Measurements from ENCODE around the gene CACNA1D. TPM values are rescaled to one million over a fixed set of nuclear protein-coding genes. Genes with fewer than 3 reads are reported as not detected.

Gene CACNA1D
- total RNA-seq, 1 donor from 2014 or later: 5.6 TPM

DNA sequence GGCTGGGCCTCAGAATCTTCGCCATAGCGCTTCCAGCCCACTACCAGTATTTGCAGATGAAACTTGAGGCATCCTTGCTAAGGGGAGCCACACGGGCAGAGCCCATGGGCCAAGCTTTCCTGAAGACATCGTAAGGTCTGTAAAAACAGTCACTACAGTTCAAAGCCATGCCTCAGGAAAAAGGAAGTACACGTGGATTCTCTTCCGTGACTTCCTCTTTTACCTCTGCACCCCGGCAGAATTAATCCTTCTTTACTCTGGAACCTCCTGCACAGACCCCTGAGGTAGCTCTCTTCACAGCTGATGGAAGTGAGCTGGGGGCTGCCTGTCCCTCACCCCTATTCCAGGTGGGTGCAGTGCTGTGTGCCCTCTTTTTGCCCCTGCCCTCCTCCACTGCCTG lies 222.6 kb downstream of the CACNA1D start:
- DNase-seq: no peak

GRCh38 chr3:53718462-53718861 lies 224.1 kb downstream of the CACNA1D start:
- no peak for DNase-seq

GRCh38 chr3:53719796-53720195 lies 225.4 kb downstream of the CACNA1D start:
- no peak for DNase-seq

DNA sequence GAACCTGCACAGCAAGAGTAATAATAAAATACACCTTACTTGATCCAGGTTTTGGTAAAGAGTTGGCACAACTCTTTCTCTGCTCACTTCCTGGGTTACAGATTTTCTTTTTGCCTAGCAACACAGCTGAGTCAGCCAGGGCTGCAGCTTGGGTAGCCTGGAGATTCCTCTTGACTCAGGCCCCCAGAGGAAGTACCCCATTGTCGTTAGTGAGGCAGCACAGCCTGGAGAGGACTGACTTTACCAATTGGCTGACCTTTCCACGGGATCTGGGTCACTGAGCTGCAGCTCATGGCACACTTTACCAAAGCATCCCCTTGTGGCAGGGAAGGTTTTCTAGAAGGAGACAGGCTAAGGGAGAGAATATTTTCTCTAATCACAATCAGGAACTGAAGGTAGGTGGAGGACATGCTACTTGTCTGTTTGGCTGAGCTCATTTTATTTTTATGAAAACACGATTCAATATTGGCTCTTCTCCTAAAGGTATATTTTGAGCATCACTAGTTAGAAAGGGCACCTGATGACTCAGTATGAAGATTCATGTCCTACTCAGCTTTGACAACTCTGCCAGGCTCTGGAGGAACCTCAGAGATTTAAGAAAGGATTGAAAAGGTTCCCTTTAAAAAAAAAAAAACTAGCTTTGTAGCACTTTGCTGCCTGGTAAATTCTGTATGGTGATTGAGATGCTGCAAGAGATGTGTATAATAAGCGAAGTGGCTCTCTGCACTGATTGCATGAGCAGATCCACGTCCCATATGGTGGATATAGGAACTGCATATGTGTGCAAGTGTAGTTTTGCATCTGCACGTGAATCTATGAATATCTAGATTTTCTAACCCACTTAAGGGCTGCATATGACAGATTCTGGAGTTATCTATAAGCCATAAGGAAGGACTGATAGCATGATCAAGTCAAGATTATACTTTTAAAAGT lies 227.0 kb downstream of the CACNA1D start:
- DNase-seq: no peak

DNA sequence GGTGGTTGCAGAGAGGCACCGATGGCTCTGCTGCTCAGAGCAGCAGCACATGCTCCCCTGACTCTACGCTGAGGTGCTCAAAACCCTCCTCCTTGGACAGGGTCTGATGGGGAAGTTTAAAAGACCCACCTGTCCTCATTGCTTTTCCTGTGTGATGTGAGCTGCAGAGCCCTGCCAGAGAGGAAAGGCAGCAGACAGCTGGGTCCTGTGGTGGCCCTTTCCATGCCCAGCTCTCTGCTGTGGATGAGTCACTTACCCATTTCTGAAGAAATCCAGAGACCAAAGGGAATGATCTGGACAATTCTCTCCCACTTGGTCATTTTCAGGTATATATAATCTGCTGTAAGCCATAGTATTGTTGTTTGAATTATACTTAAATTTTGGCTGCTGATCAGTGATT lies 230.2 kb downstream of the CACNA1D start:
- DNase-seq: no peak

- DNase-seq: no peak
Observed at GRCh38 chr3:53725387-53725995, 231.1 kb downstream of the CACNA1D start.

- no peak for DNase-seq
Observed at GRCh38 chr3:53726643-53727042, 232.2 kb downstream of the CACNA1D start.

GRCh38 chr3:53728606-53729005 lies 234.2 kb downstream of the CACNA1D start:
- no peak for DNase-seq

DNA sequence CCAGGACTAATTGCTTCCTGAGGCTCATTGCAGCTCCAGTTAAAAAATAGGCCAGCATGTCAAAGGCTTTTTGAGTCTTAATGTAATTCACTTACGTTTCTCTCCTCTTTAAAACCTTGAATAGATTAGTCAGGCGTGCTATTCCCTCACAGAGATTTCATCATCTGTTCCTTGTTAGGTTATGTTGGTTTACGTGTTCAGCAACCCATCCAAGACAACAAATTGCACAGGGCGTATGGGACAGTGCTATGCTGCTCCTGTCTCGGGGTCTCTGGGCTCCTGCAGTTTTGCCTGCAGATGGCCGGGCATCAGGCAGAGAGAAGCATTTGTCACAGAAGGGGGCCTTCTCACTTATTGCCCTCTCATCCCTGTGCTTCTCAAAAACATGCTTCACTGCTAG lies 234.7 kb downstream of the CACNA1D start:
- no peak for DNase-seq

DNA sequence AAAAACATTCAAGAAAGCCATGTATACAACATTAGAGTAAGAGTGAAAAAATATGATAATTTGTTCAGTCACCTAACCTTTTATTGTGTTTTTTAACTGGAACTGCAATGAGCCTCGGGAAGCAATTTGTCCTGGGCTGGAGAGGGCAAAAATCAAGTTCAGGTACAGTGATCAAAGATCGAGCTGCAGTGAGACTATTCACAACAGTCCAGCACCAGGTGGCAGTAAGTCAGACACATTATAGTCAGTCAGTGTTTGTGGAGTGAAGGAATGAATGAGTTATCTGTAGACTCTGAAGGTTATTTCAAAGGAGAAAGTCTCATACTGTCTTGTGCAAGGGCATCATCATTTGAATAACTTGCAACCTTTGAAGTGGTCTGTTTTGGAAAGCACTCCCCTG lies 235.2 kb downstream of the CACNA1D start:
- no peak for DNase-seq

- DNase-seq: peak; percentile 13
Observed at GRCh38 chr3:53730576-53730975, 236.2 kb downstream of the CACNA1D start.

- no peak for DNase-seq
Observed at GRCh38 chr3:53731934-53732624, 237.7 kb downstream of the CACNA1D start.

GRCh38 chr3:53733446-53733845 lies 239.0 kb downstream of the CACNA1D start:
- DNase-seq: no peak

DNA sequence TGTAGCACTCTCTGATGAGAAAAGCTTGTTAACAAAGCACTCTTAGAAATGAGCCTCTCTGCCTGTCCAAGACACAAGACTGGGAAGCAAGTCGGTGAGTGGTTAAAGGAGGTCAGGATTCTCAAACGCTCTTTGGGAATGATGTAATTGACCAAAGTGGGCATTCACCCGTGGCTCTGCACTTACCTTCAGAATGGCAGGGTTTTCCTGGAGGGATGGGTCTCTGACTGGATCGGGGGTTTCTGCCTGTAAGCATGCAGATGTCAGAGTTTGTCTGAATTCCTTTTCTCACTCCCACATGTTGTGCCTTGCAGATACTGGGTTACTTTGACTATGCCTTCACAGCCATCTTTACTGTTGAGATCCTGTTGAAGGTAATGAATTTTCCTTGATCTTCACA lies 245.6 kb downstream of the CACNA1D start:
- no peak for DNase-seq

DNA sequence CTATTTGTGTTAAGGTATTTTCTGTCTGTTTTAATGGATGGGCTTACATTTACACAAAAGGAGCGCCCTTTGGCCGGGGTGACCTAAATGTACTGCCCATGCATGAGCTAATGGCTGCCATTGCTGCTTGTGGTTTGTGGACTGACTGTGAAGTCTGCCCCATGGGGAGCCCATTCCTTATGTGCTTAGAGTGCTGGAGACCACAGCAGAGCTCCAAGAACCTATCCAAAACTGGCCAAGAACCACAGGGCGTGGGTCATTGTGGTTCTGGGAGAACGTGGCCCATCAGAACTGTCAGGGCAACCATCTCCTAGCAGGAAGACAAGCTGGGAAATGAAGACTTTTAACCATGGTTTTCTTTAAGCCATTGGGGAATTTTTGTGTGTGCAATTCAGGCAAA lies 246.5 kb downstream of the CACNA1D start:
- DNase-seq: no peak

- no peak for DNase-seq
Observed at GRCh38 chr3:53744351-53744750, 249.9 kb downstream of the CACNA1D start.

GRCh38 chr3:53747559-53747958 lies 253.1 kb downstream of the CACNA1D start:
- DNase-seq: no peak

- DNase-seq: no peak
Observed at GRCh38 chr3:53748512-53749271, 254.3 kb downstream of the CACNA1D start.

DNA sequence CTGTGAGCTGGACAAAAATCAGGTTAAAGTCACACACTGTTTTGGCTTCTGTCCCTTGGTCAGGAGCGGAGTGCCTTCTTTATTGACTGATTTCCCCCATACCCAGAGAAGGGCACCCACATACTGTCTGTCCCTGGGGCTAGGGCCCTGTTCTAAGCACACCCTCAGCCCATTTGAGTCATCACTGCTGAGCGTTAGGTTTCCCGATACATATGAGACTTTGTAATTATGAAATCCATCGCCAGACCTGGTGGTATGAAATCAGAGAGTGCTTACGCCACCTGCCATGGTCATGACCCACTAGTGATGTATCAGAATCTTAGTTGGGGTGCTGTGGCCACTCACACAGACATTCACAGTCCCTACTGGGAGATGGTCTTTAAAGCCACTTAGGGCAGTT lies 255.0 kb downstream of the CACNA1D start:
- no peak for DNase-seq

DNA sequence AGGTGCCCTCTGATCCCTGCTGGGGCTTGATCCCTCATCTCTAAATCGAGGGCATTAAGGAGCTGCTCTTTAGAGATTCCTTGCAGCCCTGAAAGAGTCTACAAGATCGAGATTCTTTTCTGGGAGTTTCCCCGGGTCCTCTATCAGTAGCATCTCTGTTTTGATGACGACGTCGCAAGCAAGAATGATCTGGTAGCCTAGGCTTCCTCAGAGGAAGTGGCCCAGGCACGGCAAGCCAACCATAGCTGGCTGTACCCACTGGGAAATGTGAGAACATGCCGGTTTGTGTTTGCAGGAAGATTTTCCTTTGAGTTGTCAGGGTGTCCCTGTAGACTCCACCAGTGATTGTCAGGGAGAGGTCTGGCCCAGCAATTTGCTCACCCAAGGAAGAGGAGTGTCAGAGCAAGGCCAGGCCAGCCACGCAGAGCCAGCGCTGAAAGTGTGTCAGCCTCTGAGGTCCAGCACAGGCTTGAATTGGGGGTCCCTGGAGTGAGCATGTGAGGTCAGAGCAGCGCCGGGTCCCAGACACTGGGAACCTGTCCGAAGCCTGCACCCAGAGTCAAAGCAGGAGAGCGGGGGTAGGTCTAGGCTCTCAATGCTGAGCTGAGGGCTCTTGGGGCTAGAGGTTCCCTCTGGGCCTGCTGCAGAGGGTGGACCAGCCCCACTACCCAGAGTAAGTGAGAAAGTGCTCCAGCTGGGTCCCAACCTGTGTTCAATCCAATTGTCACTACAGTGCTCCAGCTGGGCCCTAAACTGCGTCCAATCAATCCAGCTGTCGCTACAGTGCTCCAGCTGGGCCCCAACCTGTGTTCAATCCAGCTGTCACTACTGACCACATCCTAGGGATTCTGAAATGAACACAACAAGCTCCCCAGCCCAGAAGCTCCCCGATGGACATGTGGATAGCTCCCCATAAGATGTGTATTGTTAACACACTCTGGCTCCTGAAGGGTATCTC lies 256.1 kb downstream of the CACNA1D start:
- no peak for DNase-seq

DNA sequence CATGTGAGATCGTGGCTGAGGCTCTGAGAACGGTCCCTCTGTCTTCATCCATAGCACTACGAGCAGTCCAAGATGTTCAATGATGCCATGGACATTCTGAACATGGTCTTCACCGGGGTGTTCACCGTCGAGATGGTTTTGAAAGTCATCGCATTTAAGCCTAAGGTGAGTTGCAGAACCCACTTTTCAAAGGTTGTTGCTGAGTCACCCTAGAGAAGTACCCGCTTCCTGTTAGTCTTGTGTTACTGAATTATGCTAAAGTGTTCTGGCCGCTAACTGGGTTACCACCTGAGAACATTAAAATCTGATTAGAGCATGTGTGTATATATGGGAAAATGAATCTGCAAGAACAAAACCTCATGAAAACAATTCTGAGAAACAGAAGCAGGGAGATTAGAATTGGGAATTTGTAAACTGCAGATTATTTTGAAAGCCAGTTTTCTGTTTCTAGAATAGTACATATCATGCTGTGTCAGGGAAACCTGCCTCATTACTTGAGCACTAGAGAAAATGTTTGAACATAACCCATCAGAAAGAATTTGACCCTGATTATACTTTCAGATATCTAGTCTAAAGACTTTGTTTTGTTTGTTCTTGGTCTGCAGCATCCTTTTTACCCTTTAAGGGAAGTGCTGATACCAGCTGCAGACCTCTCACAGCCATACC lies 259.2 kb downstream of the CACNA1D start:
- DNase-seq: no peak

Measured in skin of body (tissue), 2 donors.